Loucy (cell line): ENCODE data around the gene ART1.

Source experiments
- H2AFZ ChIP-seq: fragments of 200-600 bp; sonication (generic); 2 replicates; pipeline ENCODE4 v1.6.0; 2016; ENCODE audit warnings: antibody characterized with exemption, mild to moderate bottlenecking, low read length, moderate library complexity
- H3F3A ChIP-seq: fragments of 200-600 bp; 2 replicates; pipeline ENCODE4 v1.6.0; 2016; ENCODE audit warnings: antibody characterized with exemption, low read depth, mild to moderate bottlenecking
- H3K27me3 ChIP-seq: fragments of 200-600 bp; sonication (generic); 2 replicates; pipeline ENCODE4 v1.6.1; 2014; ENCODE audit warnings: low read length, mild to moderate bottlenecking; ENCODE audit not compliant: insufficient read depth, poor library complexity, severe bottlenecking
- H3K36me3 ChIP-seq: fragments of 200-600 bp; sonication (generic); 2 replicates; pipeline ENCODE4 v1.6.1; 2016; ENCODE audit warnings: low read length; ENCODE audit not compliant: insufficient read depth
- H3K4me1 ChIP-seq: fragments of 200-600 bp; sonication (generic); 2 replicates; pipeline ENCODE4 v1.5.1; 2014; ENCODE audit warnings: low read length, mild to moderate bottlenecking; ENCODE audit not compliant: insufficient read depth, poor library complexity, severe bottlenecking
- H3K4me2 ChIP-seq: fragments of 200-600 bp; sonication (generic); 2 replicates; pipeline ENCODE4 v1.6.0; 2014; ENCODE audit warnings: antibody characterized with exemption, low read length, low read depth, mild to moderate bottlenecking; ENCODE audit not compliant: poor library complexity, severe bottlenecking
- H3K4me3 ChIP-seq: fragments of 200-600 bp; sonication (generic); 2 replicates; pipeline ENCODE4 v1.5.1; 2014; ENCODE audit warnings: low read length, mild to moderate bottlenecking, mixed read lengths; ENCODE audit not compliant: poor library complexity, severe bottlenecking
- H3K79me2 ChIP-seq: fragments of 200-600 bp; sonication (generic); 2 replicates; pipeline ENCODE4 v1.6.1; 2014; ENCODE audit warnings: low read length; ENCODE audit not compliant: insufficient read depth
- H3K9ac ChIP-seq: fragments of 200-600 bp; sonication (generic); 2 replicates; pipeline ENCODE4 v1.6.0; 2014; ENCODE audit warnings: mild to moderate bottlenecking, low read depth, low read length, moderate library complexity; ENCODE audit not compliant: poor library complexity, severe bottlenecking
- H3K9me2 ChIP-seq: fragments of 200-600 bp; sonication (generic); replicated peaks from 2 replicates; pipeline ENCODE4 v1.6.1; 2016; ENCODE audit warnings: low read depth, low read length, mixed read lengths
- H3K9me3 ChIP-seq: fragments of 200-600 bp; sonication (generic); 2 replicates; pipeline ENCODE4 v1.6.1; 2014; ENCODE audit warnings: mild to moderate bottlenecking, antibody characterized with exemption, low read length, low read depth; ENCODE audit not compliant: insufficient read depth
- H4K20me1 ChIP-seq: fragments of 200-600 bp; sonication (generic); 2 replicates; pipeline ENCODE4 v1.6.0; 2014; ENCODE audit warnings: antibody characterized with exemption, low read length, mild to moderate bottlenecking; ENCODE audit not compliant: insufficient read depth, poor library complexity, severe bottlenecking
- CTCF ChIP-seq: fragments of 200-600 bp; sonication (generic); conservative IDR thresholded peaks from 2 replicates; pipeline ENCODE4 v1.5.1; 2014; ENCODE audit warnings: mild to moderate bottlenecking, antibody characterized with exemption, low read length
- EZH2phosphoT487 ChIP-seq: fragments of 200-600 bp; IDR thresholded peaks from 2 replicates; pipeline ENCODE4 v1.6.1; 2018; ENCODE audit warnings: antibody characterized with exemption, mild to moderate bottlenecking, moderate library complexity, borderline replicate concordance

ART1 gene

GRCh38 chr11:3684129-3684818, 39.3 kb downstream of the ART1 start:
- H3K9me3 ChIP-seq: no peaks in the 10 kb centered on the region
- H2AFZ ChIP-seq: no peak overlapping the region
- H3F3A ChIP-seq: no peaks in the 10 kb centered on the region
- H3K9ac ChIP-seq: no peak overlapping the region
- no peaks in the 10 kb centered on the region for H3K9me2 ChIP-seq
- H3K4me2 ChIP-seq: no peak overlapping the region
- H3K79me2 ChIP-seq: no peaks in the 10 kb centered on the region
- H3K27me3 ChIP-seq: no peaks in the 10 kb centered on the region
- H3K4me1 ChIP-seq: no peaks in the 10 kb centered on the region
- peaks cover 83% of the 10 kb centered on the region for H3K36me3 ChIP-seq
- TF ChIP-seq EZH2phosphoT487 (no peak), CTCF (no peak)
- H3K4me3 ChIP-seq: no peak overlapping the region
- H4K20me1 ChIP-seq: no peaks in the 10 kb centered on the region

GRCh38 chr11:3684819-3685172, 39.9 kb downstream of the ART1 start:
- no peaks in the 10 kb centered on the region for H4K20me1 ChIP-seq
- peaks cover 83% of the 10 kb centered on the region; the same call in 1 of the 2 replicates for H3K36me3 ChIP-seq
- no peak overlapping the region for H2AFZ ChIP-seq
- no peaks in the 10 kb centered on the region for H3K9me3 ChIP-seq
- TF ChIP-seq CTCF (no peak), EZH2phosphoT487 (no peak)
- H3K9ac ChIP-seq: no peak overlapping the region
- H3K4me1 ChIP-seq: no peaks in the 10 kb centered on the region
- H3K4me3 ChIP-seq: no peak overlapping the region
- no peak overlapping the region for H3K4me2 ChIP-seq
- no peaks in the 10 kb centered on the region for H3K9me2 ChIP-seq
- no peaks in the 10 kb centered on the region for H3K27me3 ChIP-seq
- no peaks in the 10 kb centered on the region for H3F3A ChIP-seq
- H3K79me2 ChIP-seq: no peaks in the 10 kb centered on the region

GRCh38 chr11:3685923-3686322, 41.0 kb downstream of the ART1 start:
- Histone ChIP-seq H3K4me1 (no peaks in the 10 kb centered on the region), H3K27me3 (no peaks in the 10 kb centered on the region), H3K4me2 (no peak overlapping the region), H3K9me2 (no peaks in the 10 kb centered on the region), H3K79me2 (no peaks in the 10 kb centered on the region), H4K20me1 (no peaks in the 10 kb centered on the region), H2AFZ (no peak overlapping the region), H3K36me3 (peaks cover 81% of the 10 kb centered on the region; the same call in 1 of the 2 replicates), H3K9ac (no peak overlapping the region), H3K4me3 (no peak overlapping the region), H3K9me3 (no peaks in the 10 kb centered on the region), H3F3A (no peaks in the 10 kb centered on the region)
- no peak for TF ChIP-seq CTCF
